GM12872 (cell line): Measurements from ENCODE around the gene CDKL2.

Experiments used
- TF ChIP-seq, protein P1 (sequence below): IDR thresholded peaks from 3 replicates; pipeline ENCODE4 v1.5.1; 2011; ENCODE audit warnings: low read depth, mild to moderate bottlenecking, low read length, moderate library complexity; ENCODE audit not compliant: insufficient read depth

The CDKL2 gene

GRCh38 chr4:75565481-75565880 is 64.8 kb downstream of the CDKL2 start:
- TF ChIP-seq, protein P1, sequence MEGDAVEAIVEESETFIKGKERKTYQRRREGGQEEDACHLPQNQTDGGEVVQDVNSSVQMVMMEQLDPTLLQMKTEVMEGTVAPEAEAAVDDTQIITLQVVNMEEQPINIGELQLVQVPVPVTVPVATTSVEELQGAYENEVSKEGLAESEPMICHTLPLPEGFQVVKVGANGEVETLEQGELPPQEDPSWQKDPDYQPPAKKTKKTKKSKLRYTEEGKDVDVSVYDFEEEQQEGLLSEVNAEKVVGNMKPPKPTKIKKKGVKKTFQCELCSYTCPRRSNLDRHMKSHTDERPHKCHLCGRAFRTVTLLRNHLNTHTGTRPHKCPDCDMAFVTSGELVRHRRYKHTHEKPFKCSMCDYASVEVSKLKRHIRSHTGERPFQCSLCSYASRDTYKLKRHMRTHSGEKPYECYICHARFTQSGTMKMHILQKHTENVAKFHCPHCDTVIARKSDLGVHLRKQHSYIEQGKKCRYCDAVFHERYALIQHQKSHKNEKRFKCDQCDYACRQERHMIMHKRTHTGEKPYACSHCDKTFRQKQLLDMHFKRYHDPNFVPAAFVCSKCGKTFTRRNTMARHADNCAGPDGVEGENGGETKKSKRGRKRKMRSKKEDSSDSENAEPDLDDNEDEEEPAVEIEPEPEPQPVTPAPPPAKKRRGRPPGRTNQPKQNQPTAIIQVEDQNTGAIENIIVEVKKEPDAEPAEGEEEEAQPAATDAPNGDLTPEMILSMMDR = no peak

DNA sequence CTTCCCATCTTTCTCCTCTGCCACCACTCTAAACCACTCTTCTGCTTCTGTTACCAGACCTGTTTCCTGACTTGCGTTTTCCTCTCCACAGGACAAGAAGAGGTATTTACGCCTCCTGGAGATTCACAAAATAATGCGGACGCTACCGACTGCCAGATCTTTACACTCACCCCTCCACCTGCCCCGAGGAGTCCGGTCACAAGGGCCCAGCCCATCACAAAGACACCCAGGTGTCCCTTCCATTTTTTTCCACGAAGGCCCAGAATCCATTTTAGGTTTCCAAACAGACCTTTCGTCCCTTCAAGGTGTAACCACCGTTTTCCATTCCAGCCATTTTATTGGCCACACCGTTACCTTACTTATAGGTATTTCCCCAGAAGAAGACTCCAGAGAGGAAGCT is 66.3 kb downstream of the CDKL2 start:
- TF ChIP-seq, protein P1 = no peak

- TF ChIP-seq, protein P1 = no peak
Measured at GRCh38 chr4:75561789-75562188, 68.5 kb downstream of the CDKL2 start.

DNA sequence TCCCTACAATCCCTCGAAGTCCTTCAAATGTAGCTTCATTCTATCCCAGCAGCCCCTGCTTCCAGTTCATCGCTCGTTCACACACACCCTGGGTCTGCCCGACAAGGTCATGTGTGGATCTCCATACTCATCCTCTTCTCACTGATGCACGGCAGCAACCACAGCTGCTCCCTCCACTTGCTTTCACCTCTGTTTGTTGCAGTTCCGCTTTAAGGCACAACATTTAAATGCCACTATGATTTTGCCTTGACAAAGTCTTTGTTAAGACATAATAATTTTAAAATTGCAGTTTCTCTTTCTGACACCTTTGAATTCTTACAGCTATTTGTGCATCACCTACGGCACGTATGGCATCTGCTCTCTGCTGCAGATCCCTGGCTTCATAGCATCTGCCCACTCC is 72.6 kb downstream of the CDKL2 start:
- TF ChIP-seq, protein P1 = no peak

DNA sequence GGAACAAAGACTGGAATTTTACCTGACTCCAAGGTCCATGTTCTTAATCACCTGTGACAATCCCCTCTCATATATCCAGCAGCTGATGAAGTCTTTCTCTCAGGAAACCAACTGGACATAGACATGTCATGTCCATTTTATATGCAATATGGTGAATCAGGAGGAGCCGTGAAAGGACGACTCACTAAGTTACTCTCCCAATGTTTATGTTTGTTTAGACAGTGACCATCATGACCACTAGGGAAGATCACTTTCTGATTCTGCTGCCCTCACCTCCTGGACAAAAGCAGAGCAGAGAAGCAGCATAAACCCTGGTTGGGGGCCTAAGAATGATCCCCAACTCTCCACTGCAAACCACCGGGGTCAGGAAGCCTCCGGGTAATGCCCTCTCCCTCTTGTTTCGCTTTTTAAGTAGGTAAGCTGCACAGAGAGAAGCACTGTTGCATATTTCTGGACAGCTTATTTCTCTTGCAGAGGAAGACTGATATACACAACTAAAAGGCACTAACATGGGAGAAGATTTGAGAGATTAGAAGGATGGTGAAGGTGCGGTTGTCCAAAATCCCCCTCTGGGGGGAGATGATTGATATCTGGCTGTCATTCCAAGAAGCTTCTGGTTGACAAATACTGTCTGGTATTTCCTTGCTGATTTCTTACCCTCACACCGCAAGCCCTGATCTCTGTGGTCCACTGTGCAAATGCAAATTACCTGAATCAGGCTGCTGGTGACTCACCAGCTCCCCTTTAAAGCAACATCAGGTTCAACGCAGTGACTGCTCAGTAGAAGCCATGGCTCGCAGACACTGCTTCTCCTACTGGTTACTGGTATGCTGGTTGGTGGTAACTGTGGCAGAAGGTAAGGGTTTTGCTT is 74.8 kb downstream of the CDKL2 start, which contains the start of gene ODAPH:
Gene ODAPH (plus strand): TSS at position 773 of the 871 bp plus-strand sequence. CDS start 17 bp downstream, at position 790.
- TF ChIP-seq, protein P1 = no peak

DNA sequence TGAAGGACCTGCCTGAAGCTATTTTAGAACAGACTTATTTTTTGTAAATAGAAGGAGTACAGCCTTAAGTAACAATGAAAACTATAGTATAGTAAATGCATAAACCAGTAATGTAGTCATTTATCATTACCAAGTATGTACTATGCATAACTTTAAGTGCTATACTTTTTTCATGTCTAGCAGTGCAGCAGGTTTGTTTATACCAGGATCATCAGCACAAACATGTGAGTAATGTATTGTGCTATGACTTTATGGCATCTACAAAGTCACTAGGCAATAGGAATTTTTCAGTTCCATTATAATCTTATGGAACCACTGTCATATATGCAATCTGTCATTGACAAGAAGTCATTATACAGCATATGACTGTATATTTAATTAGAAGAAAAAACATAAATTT is 77.9 kb downstream of the CDKL2 start:
- TF ChIP-seq, protein P1 = no peak

- TF ChIP-seq, protein P1 = no peak
Measured at GRCh38 chr4:75549019-75549418, 81.3 kb downstream of the CDKL2 start.
